Fibroblast of the conjunctiva (primary cell): ENCODE data around the gene CHD6.
"Not testable (repeated sequence)": the region's sequence is repeated elsewhere in the genome, so short reads cannot be mapped to it uniquely, and the experiment has no call there.

ENCODE experiments used
- DNase-seq: peaks from one replicate; pipeline ENCODE4 v3.0.0-alpha.2; 2010; ENCODE audit warnings: low read depth

Gene CHD6

GRCh38 chr20:41538810-41539596, 79.2 kb downstream of the CHD6 start:
- no peak for DNase-seq

GRCh38 chr20:41537865-41538264, 80.3 kb downstream of the CHD6 start:
- DNase-seq = no peak

- not testable (repeated sequence) for DNase-seq
These were observed 82.6 kb downstream of the CHD6 start for GRCh38 chr20:41535551-41535950.

- DNase-seq = no peak
These were observed 83.3 kb downstream of the CHD6 start for GRCh38 chr20:41534842-41535241.

GRCh38 chr20:41534170-41534569, 84.0 kb downstream of the CHD6 start:
- DNase-seq = no peak

- no peak for DNase-seq
These were observed 84.5 kb downstream of the CHD6 start for GRCh38 chr20:41533537-41534136.

- no peak for DNase-seq
These were observed 85.2 kb downstream of the CHD6 start for GRCh38 chr20:41532935-41533334.

- DNase-seq = no peak
These were observed 86.5 kb downstream of the CHD6 start for GRCh38 chr20:41531518-41532275.

- no peak for DNase-seq
These were observed 87.3 kb downstream of the CHD6 start for GRCh38 chr20:41530923-41531322.

GRCh38 chr20:41526327-41526726, 91.8 kb downstream of the CHD6 start:
- DNase-seq = no peak

- DNase-seq = no peak
These were observed 93.1 kb downstream of the CHD6 start for GRCh38 chr20:41524980-41525613.

- no peak for DNase-seq
These were observed 94.3 kb downstream of the CHD6 start for GRCh38 chr20:41523857-41524256.

- no peak for DNase-seq
These were observed 104.3 kb downstream of the CHD6 start for GRCh38 chr20:41513829-41514228.

- no peak for DNase-seq
These were observed 105.6 kb downstream of the CHD6 start for GRCh38 chr20:41512624-41513023.

- no peak for DNase-seq
These were observed 107.2 kb downstream of the CHD6 start for GRCh38 chr20:41510847-41511450.

GRCh38 chr20:41510224-41510623, 108.0 kb downstream of the CHD6 start:
- DNase-seq = no peak

- peak; percentile 21 for DNase-seq
These were observed 108.6 kb downstream of the CHD6 start for GRCh38 chr20:41509316-41510200.

GRCh38 chr20:41508335-41508734, 109.8 kb downstream of the CHD6 start:
- DNase-seq = no peak

GRCh38 chr20:41507851-41508250, 110.3 kb downstream of the CHD6 start:
- no peak for DNase-seq

GRCh38 chr20:41507436-41507835, 110.7 kb downstream of the CHD6 start:
- DNase-seq = no peak
